Gastrocnemius medialis (tissue), 4 donors: Measurements from ENCODE around the gene MTA1. TPM values are rescaled to one million over a fixed set of nuclear protein-coding genes. Genes with fewer than 3 reads are reported as not detected.

Experiments
- ATAC-seq, 2 donors: fragments of 150-250 bp; one replicate each; pipeline ENCODE4 v1.9.1; 2016
- DNase-seq, 2 donors: peaks; one replicate each; pipeline ENCODE4 v3.0.0-alpha.2; 2019
- H3K27ac ChIP-seq, 4 donors: fragments of 200-600 bp; sonication (generic); 1 replicate in 1 of 4; 2 replicates in 3 of 4; pipeline ENCODE4 v1.5.1; 2016 to 2018; ENCODE audit warnings: mild to moderate bottlenecking in 2 of 4, moderate library complexity in 1 of 4
- H3K27me3 ChIP-seq, 3 donors: fragments of 200-600 bp; sonication (generic) in 2 of 3; 1 replicate in 1 of 3; 2 replicates in 2 of 3; pipeline versions ENCODE4 v1.5.1 to v1.6.0; 2016 to 2019; ENCODE audit warnings: mild to moderate bottlenecking in 1 of 3, moderate library complexity in 1 of 3
- H3K36me3 ChIP-seq, 2 donors: fragments of 200-600 bp; sonication (generic) in 1 of 2; one replicate each; pipeline ENCODE4 v1.5.1; 2017 to 2018
- H3K4me1 ChIP-seq, 2 donors: fragments of 200-600 bp; sonication (generic) in 1 of 2; one replicate each; pipeline ENCODE4 v1.5.1; 2016 to 2017; ENCODE audit warnings: mild to moderate bottlenecking in 2 of 2
- H3K4me3 ChIP-seq, 4 donors: fragments of 200-600 bp; sonication (generic) in 3 of 4; 1 replicate in 1 of 4; 2 replicates in 3 of 4; pipeline ENCODE4 v1.5.1; 2016 to 2019; ENCODE audit warnings: mild to moderate bottlenecking in 2 of 4
- H3K9me3 ChIP-seq, 3 donors: fragments of 200-600 bp; sonication (generic) in 2 of 3; 1 replicate in 1 of 3; 2 replicates in 2 of 3; pipeline ENCODE4 v1.5.1; 2016 to 2019
- CTCF ChIP-seq, 5 experiments: fragments of 450-650 bp in 3 of 5; fragments of 200-600 bp in 2 of 5; sonication (generic) in 2 of 5; IDR thresholded peaks in 4 of 5; conservative IDR thresholded peaks in 1 of 5; 1 replicate in 4 of 5; 2 replicates in 1 of 5; pipeline ENCODE4 v1.5.1; 2016 to 2019; ENCODE audit warnings: antibody characterized with exemption in 5 of 5, mild to moderate bottlenecking in 3 of 5, moderate library complexity in 3 of 5
- POLR2A ChIP-seq, 2 donors: fragments of 450-650 bp; IDR thresholded peaks; one replicate each; pipeline ENCODE4 v1.6.1; 2017; ENCODE audit warnings: antibody characterized with exemption in 2 of 2, mild to moderate bottlenecking in 2 of 2, moderate library complexity in 2 of 2
- in situ Hi-C, 4 donors: fragments of 200-750 bp; cut with MboI; loops; one replicate each; pipeline versions ENCODE4 v1.15.0 to v1.8.0; 2017; ENCODE audit warnings: low sequenced_read_pairs in 4 of 4
- intact Hi-C: fragments of 100-400 bp; cut with DNase I; formaldehyde crosslinking; loops from one replicate; pipeline ENCODE4 v1.15.1; 2023; ENCODE audit warnings: low total_unique reads
- total RNA-seq, 4 donors: library from RNA; depleted of rRNA; stranded (reverse); fragments of >200 nt; gene quantifications; one replicate each; pipeline versions ENCODE4 v1.1.0 to v1.2.3, GENCODE V29; 2016

The MTA1 gene
- total RNA-seq, 4 donors from 2014 or later = 18.2 to 30.8 (median 28.2) TPM

- intact Hi-C loops (loop anchor here (10.0 kb wide), 1 partner anchor 328 kb away; the partner anchor contains the start of gene JAG2), in situ Hi-C loops (loop anchor here in 1 of 4 donors (25.0 kb wide), 1 partner anchor 131 kb away; no protein-coding TSS in a partner anchor)
- Histone ChIP-seq H3K9me3 (no peaks in the 10 kb centered on the region), H3K27me3 (no peaks in the 10 kb centered on the region), H3K4me3 (no peak overlapping the region), H3K36me3 (no peaks in the 10 kb centered on the region), H3K27ac (no peak overlapping the region), H3K4me1 (peaks cover 16 to 40% of the 10 kb centered on the region in 2 donors)
- DNase-seq (peak; percentile 4 to 13), ATAC-seq (no peak)
- TF ChIP-seq POLR2A (IDR thresholded peaks at IDR 0.05) (no peak), CTCF (IDR thresholded peaks at IDR 0.05 in 4 of 5, conservative IDR thresholded peaks at IDR 0.05 in 1 of 5) (no peak)
These were observed 73.6 kb downstream of the MTA1 start for GRCh38 chr14:105492971-105493871.

GRCh38 chr14:105493921-105494605, 74.4 kb downstream of the MTA1 start:
- in situ Hi-C loops = loop anchor here in 1 of 4 donors (25.0 kb wide), 1 partner anchor 132 kb away; no protein-coding TSS in a partner anchor
- H3K4me1 ChIP-seq = peaks cover 13 to 33% of the 10 kb centered on the region in 2 donors
- intact Hi-C loops = loop anchor here (10.0 kb wide), 1 partner anchor 329 kb away; the partner anchor contains the start of gene JAG2
- no peaks in the 10 kb centered on the region for H3K36me3 ChIP-seq
- H3K4me3 ChIP-seq = no peak overlapping the region
- peak in 1 of 2 donors; percentile 11 for DNase-seq
- TF ChIP-seq CTCF (IDR thresholded peaks at IDR 0.05 in 4 of 5, conservative IDR thresholded peaks at IDR 0.05 in 1 of 5) (no peak), POLR2A (IDR thresholded peaks at IDR 0.05) (no peak)
- no peak overlapping the region for H3K27ac ChIP-seq
- H3K27me3 ChIP-seq = no peaks in the 10 kb centered on the region
- H3K9me3 ChIP-seq = no peaks in the 10 kb centered on the region
- ATAC-seq = no peak

- no peaks in the 10 kb centered on the region for H3K27me3 ChIP-seq
- H3K36me3 ChIP-seq = no peaks in the 10 kb centered on the region
- in situ Hi-C loops = loop anchor here in 1 of 4 donors (25.0 kb wide), 1 partner anchor 132 kb away; no protein-coding TSS in a partner anchor
- no peak overlapping the region for H3K27ac ChIP-seq
- no peaks in the 10 kb centered on the region for H3K9me3 ChIP-seq
- DNase-seq (no peak), ATAC-seq (no peak)
- TF ChIP-seq POLR2A (IDR thresholded peaks at IDR 0.05) (no peak), CTCF (IDR thresholded peaks at IDR 0.05 in 4 of 5, conservative IDR thresholded peaks at IDR 0.05 in 1 of 5) (no peak)
- peaks cover 8 to 28% of the 10 kb centered on the region in 2 donors for H3K4me1 ChIP-seq
- no peak overlapping the region for H3K4me3 ChIP-seq
- intact Hi-C loops = loop anchor here (10.0 kb wide), 1 partner anchor 330 kb away; the partner anchor contains the start of gene JAG2
These were observed 74.9 kb downstream of the MTA1 start for GRCh38 chr14:105494606-105494929.

DNA sequence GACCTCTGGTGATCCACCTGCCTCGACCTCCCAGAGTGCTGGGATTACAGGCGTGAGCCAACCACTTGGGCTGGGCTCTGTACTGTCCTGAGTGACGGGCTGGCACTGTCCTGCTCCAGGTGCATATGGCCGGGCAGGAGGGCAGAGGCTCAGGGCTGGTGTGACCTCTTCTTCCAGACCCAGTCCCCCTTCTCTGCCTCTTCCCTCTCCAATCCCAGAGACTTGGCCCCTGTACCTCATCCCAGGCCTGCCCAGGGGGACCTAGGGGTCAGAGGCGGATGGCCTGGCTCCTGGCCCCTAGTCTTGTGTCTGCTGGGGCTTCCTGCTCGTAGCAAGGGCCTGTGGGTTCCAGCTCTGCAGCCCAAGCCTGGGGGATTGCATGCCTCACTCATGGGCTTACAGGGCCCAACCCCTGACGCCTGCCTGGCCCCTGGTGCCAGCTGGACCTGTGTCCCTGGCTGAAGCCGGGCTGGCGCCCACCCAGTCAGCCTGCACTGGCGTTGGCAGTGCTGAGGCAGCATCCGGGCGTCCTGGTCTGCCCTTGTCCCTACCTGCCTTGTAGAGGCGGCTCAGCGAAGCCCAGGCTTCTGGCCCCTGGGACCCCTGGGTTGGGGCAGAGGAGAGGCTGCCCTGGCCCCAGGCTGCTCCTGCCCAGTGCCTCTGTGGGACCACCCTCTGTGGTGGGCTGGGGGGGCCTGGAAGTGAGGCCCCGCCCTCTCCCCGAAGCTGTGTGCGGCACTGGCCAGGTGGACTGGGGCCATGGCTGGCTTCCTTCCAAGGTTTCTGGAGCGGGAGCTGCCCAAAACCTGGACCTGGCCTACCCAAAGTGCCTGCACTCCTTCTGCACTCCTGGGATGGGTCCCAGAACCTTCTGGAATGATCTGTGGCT, 75.7 kb downstream of the MTA1 start:
- Histone ChIP-seq H3K27ac (peak overlapping the region; percentile 24 to 81 (median 44)), H3K4me3 (no peak overlapping the region)
- ATAC-seq = peak in 1 of 2 donors; percentile 9

More for the DNA sequence above, 75.7 kb downstream of the MTA1 start:
- in situ Hi-C loops (loop anchor here in 1 of 4 donors (25.0 kb wide), 1 partner anchor 133 kb away; no protein-coding TSS in a partner anchor), intact Hi-C loops (loop anchor here (10.0 kb wide), 1 partner anchor 331 kb away; the partner anchor contains the start of gene JAG2)
- peak; percentile 11 to 79 for DNase-seq
- Histone ChIP-seq H3K4me1 (peaks cover 8 to 21% of the 10 kb centered on the region in 2 donors), H3K27me3 (no peaks in the 10 kb centered on the region), H3K9me3 (no peaks in the 10 kb centered on the region), H3K36me3 (no peaks in the 10 kb centered on the region)
- no peak for TF ChIP-seq CTCF (IDR thresholded peaks at IDR 0.05 in 4 of 5, conservative IDR thresholded peaks at IDR 0.05 in 1 of 5)
- TF ChIP-seq POLR2A (IDR thresholded peaks at IDR 0.05) = no peak
